Measurements from ENCODE around the gene CBX5. TPM values are rescaled to one million over a fixed set of nuclear protein-coding genes. Genes with fewer than 3 reads are reported as not detected.

CBX5 gene
- total RNA-seq, 1 donor from 2014 or later: 111 TPM

- Mint-ChIP-seq H3K9me3 (ENCODE audit: unreplicated experiment) (no peaks in the 10 kb centered on the region), H3K27me3 (ENCODE audit: low read depth, unreplicated experiment) (peaks cover 10% of the 10 kb centered on the region), H3K4me3 (ENCODE audit: unreplicated experiment) (no peak overlapping the region), H3K27ac (ENCODE audit: unreplicated experiment) (no peak overlapping the region), H3K36me3 (ENCODE audit: low read depth, unreplicated experiment) (no peaks in the 10 kb centered on the region), H3K4me1 (ENCODE audit: low read depth, unreplicated experiment) (peaks cover 8% of the 10 kb centered on the region)
- Histone ChIP-seq H3K4me3 (ENCODE audit: insufficient read depth, low read depth, low read length) (no peak overlapping the region), H3K79me2 (ENCODE audit: insufficient read depth, low read length) (no peaks in the 10 kb centered on the region), H3K27me3 (ENCODE audit: insufficient read depth, low read length) (peaks cover 3% of the 10 kb centered on the region), H3K27ac (ENCODE audit: low read depth, low read length) (peak overlapping the region; percentile 89), H4K20me1 (ENCODE audit: insufficient read depth, low read length) (no peaks in the 10 kb centered on the region), H3K4me2 (ENCODE audit: low read length) (peak overlapping the region; percentile 70), H3K9me3 (ENCODE audit: insufficient read depth, low read depth, low read length) (no peaks in the 10 kb centered on the region), H3K4me1 (ENCODE audit: insufficient read depth, low read length) (peaks cover 25% of the 10 kb centered on the region), H3K36me3 (ENCODE audit: insufficient read depth, low read length) (no peaks in the 10 kb centered on the region), H3K9ac (ENCODE audit: low read length) (peak overlapping the region; percentile 50), H2AFZ (ENCODE audit: low read depth, low read length) (no peak overlapping the region)
- peak; percentile 98 for FAIRE-seq
- TF ChIP-seq CTCF (IDR thresholded peaks at IDR 0.05; ENCODE audit: insufficient read depth, low read depth, low read length): no peak
- no peak for TF ChIP-seq EZH2 (IDR thresholded peaks at IDR 0.05; ENCODE audit: insufficient read depth, low read length)
- DNase-seq (ENCODE audit: low read depth): peak; percentile 97
These were observed 57.3 kb downstream of the CBX5 start for GRCh38 chr12:54222609-54223008.

DNA sequence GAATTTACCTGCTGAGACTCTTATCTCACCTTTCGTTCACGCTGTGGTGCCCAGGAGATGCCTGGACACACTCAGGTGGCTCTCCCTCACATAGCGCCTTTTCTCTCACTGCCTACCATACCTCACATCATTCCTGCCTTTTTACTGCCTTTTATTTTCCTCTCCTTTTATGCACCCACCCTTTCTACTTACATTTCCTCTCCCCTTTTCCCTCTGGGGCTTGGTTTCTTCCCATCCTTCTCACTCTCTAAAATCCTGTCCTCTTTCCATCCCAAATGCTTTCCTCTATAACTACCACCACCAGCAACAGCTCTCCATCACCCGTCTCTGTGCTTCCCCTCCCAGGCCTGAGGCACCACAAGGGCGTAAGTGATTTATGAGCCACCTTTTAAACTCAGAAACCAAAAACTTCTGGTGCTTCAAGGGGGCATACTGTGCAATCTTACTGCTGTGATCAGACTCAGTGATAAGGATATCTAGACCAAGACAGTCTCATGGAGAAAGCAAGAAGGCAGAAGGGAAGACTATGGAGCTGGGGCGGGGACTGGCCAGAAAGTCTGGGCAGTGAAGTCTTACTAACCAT is 58.4 kb downstream of the CBX5 start:
- no peaks in the 10 kb centered on the region for H4K20me1 ChIP-seq (ENCODE audit: insufficient read depth, low read length)
- H3K36me3 ChIP-seq (ENCODE audit: insufficient read depth, low read length): no peaks in the 10 kb centered on the region
- no peaks in the 10 kb centered on the region for H3K79me2 ChIP-seq (ENCODE audit: insufficient read depth, low read length)
- no peak overlapping the region for H2AFZ ChIP-seq (ENCODE audit: low read depth, low read length)
- H3K4me1 ChIP-seq (ENCODE audit: insufficient read depth, low read length): peaks cover 33% of the 10 kb centered on the region
- H3K36me3 Mint-ChIP-seq (ENCODE audit: low read depth, unreplicated experiment): no peaks in the 10 kb centered on the region
- peaks cover 18% of the 10 kb centered on the region for H3K27me3 Mint-ChIP-seq (ENCODE audit: low read depth, unreplicated experiment)
- no peaks in the 10 kb centered on the region for H3K9me3 ChIP-seq (ENCODE audit: insufficient read depth, low read depth, low read length)
- H3K9ac ChIP-seq (ENCODE audit: low read length): no peak overlapping the region
- TF ChIP-seq EZH2 (IDR thresholded peaks at IDR 0.05; ENCODE audit: insufficient read depth, low read length) (no peak), CTCF (IDR thresholded peaks at IDR 0.05; ENCODE audit: insufficient read depth, low read depth, low read length) (no peak)
- H3K9me3 Mint-ChIP-seq (ENCODE audit: unreplicated experiment): no peaks in the 10 kb centered on the region
- H3K4me1 Mint-ChIP-seq (ENCODE audit: low read depth, unreplicated experiment): peaks cover 11% of the 10 kb centered on the region
- no peak overlapping the region for H3K27ac Mint-ChIP-seq (ENCODE audit: unreplicated experiment)
- FAIRE-seq (no peak), DNase-seq (ENCODE audit: low read depth) (no peak)
- H3K27me3 ChIP-seq (ENCODE audit: insufficient read depth, low read length): peaks cover 5% of the 10 kb centered on the region
- no peak overlapping the region for H3K4me3 ChIP-seq (ENCODE audit: insufficient read depth, low read depth, low read length)
- no peak overlapping the region for H3K4me2 ChIP-seq (ENCODE audit: low read length)
- H3K4me3 Mint-ChIP-seq (ENCODE audit: unreplicated experiment): no peak overlapping the region
- no peak overlapping the region for H3K27ac ChIP-seq (ENCODE audit: low read depth, low read length)

- Histone ChIP-seq H3K4me1 (ENCODE audit: insufficient read depth, low read length) (peaks cover 36% of the 10 kb centered on the region), H3K27me3 (ENCODE audit: insufficient read depth, low read length) (peaks cover 5% of the 10 kb centered on the region), H3K9me3 (ENCODE audit: insufficient read depth, low read depth, low read length) (no peaks in the 10 kb centered on the region), H3K79me2 (ENCODE audit: insufficient read depth, low read length) (no peaks in the 10 kb centered on the region), H3K4me3 (ENCODE audit: insufficient read depth, low read depth, low read length) (no peak overlapping the region), H3K27ac (ENCODE audit: low read depth, low read length) (no peak overlapping the region), H4K20me1 (ENCODE audit: insufficient read depth, low read length) (no peaks in the 10 kb centered on the region), H3K36me3 (ENCODE audit: insufficient read depth, low read length) (no peaks in the 10 kb centered on the region), H3K4me2 (ENCODE audit: low read length) (peak overlapping the region; percentile 45), H2AFZ (ENCODE audit: low read depth, low read length) (no peak overlapping the region), H3K9ac (ENCODE audit: low read length) (peak overlapping the region; percentile 26)
- FAIRE-seq (no peak), DNase-seq (ENCODE audit: low read depth) (no peak)
- H3K4me1 Mint-ChIP-seq (ENCODE audit: low read depth, unreplicated experiment): peaks cover 11% of the 10 kb centered on the region
- no peak for TF ChIP-seq EZH2 (IDR thresholded peaks at IDR 0.05; ENCODE audit: insufficient read depth, low read length)
- H3K27me3 Mint-ChIP-seq (ENCODE audit: low read depth, unreplicated experiment): peaks cover 20% of the 10 kb centered on the region
- no peak overlapping the region for H3K4me3 Mint-ChIP-seq (ENCODE audit: unreplicated experiment)
- H3K36me3 Mint-ChIP-seq (ENCODE audit: low read depth, unreplicated experiment): no peaks in the 10 kb centered on the region
- no peaks in the 10 kb centered on the region for H3K9me3 Mint-ChIP-seq (ENCODE audit: unreplicated experiment)
- H3K27ac Mint-ChIP-seq (ENCODE audit: unreplicated experiment): peak overlapping the region; percentile 67
These were observed 59.4 kb downstream of the CBX5 start for GRCh38 chr12:54220567-54220966.

Data from astrocyte (in vitro differentiated cells and primary cell).